Nucleus accumbens (tissue), 56 donors: ENCODE measurements around the gene EIF5A.

Source experiments
- DNase-seq, 56 donors: peaks; one replicate each; lab custom pipeline; 2025; lab: John Stamatoyannopoulos, UW

EIF5A gene

GRCh38 chr17:7311110-7311705, 3.8 kb downstream of the EIF5A start:
- no peak for DNase-seq

DNA sequence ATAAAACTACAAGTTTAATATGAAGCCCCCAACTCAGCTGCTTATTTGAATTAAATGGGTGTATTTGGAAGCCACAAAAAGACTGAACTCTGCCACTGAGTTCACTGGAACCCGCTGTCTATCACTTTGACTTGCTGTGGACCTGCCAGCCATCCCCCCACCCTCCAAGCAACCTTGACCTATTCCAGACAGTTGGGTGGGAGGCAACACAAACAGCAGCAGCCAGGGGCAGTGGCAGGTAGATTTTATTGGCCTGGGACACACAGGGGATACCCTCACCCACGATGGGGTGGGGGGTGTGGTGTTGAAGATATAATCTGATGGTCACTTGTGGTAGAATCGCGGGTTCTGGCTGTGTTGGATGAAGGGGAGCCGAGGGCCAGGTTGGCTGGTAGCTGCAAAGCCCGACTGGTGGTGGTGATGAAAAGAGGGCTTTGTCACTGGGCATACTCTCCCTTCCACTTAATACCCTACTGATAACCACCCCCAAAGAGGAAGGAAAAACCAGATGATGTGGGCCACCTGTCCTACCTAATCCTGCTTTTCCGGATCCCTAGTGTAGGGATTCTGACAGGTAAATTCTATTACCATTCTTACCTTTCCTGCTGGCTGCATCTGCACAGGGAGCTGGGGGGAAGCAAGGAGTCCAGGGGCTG, 5.1 kb downstream of the EIF5A start:
- DNase-seq: no peak

DNA sequence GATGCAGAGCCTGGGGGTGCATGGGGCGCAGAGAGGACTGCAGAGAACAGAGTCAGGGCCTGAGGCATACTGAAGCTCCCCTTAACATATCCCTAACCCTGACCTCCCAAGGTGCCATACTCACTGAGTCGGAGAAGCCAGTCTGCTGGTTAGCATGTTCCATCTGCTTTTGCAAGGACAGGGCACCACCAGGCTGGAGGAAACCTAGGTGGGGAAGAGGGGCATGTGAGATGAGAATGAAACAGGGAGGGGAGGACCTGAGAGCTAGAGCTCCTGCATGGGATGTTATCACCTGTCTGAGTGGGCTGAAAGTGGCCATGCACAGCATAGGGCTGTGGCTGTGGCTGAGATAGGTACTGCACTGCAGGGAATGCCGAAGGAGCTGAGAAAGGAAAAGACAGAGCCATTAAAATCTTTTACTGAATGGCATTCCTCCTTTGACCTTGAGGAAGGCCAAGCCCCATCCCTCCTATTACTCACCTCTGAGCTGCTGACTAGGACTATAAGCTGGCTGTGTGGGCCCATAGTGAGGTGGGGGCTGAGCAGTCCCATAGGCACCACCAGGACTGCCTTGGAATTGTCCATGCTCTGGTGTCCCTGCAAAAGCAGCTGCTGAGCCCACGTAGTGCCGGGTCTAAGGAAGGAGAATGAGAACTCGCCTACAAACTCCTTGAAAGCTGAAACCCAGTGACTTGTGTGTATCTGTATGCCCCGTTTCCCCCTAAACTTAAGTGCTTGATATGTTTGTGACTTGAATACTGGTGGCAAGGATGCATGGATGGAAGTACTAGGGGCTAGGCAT, 5.9 kb downstream of the EIF5A start:
- no peak for DNase-seq

DNA sequence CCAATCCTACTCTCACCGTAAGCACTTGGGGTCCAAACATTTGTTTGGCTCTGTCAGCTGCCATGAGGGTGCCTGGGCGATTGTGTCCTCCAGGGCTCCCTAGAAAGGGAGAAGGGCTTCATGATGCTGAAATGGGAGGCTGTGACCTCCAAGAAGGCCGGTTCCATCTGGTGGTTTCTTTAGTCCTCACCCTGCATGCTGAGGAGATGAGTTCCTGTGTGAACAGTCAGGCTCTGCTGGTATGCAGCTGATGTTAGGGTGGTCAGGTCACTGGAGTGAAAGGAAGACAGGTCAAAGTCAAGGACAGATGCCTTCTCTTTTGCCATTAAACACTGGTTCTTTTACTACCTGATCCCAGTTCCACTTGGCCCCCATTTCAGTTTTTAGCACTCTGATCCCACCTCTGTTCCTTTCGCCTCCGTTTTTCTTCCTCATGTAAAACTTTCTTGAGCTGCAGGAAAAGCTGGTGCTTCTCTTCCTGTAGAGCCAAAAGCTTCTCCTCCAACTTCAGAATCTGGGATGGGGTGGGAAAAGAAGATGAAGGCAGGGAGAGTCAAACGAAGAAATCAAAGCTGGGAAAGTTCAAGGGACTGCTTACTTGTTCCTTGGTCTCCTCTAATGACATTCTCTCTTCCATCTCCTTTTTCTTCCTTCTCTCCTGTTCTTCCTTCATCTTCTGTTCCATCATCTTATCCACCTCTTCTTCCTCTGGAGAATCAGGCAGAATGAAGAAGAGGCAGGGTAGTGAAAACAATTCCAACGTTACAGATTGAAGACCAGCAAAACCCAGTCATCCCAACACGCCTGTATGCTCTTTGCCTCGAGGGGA, 6.7 kb downstream of the EIF5A start:
- no peak for DNase-seq

DNA sequence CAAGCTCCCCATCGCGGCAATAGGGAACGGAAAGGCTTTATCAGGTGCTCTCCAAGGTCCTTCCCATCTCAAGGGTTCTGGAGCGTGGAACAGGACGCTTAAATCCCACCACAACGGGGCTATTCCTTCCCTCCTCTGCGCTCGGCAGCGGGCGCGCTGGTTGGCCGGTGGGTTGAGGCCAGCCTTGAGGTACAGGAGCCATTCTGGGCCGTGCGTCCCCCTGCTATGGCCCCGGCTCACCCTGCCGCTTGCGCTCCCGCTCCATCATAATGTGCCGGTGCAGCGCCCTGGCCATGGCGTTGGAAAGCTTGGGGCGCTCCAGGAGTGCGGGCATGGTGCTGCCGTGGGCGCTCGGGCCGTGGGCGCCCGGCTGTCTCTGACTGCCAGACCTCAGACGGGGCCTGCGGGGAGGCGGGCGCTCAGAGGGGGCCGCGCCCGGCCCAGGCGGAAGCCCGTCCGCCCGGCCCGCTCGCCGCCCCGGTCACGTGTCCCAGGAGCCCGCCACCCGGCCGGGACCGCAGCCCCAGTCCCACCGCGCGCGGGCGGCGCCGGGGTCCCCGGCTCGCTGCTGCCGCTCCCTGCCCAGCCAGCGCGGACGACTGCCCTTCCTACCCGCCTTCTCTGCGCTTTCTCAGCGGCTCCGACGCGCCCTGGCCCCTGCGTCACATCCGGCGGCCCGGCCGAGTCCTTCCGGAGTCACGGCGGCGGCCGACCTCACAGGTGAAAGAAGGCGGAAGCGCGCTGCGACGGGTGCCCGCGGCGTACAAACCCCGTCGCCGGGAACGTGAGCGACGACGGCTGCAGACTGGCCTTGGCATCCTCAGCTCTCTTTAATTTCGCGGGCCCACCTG, 7.5 kb downstream of the EIF5A start, which contains the start of gene GPS2:
TSS of gene GPS2 (minus strand) at position 642 of the 851 bp plus-strand sequence. CDS start at position 334, 308 bp downstream.
- peak in 55 of 56 donors; percentile 55 to 95 (median 83) for DNase-seq

- peak in 12 of 56 donors; percentile 4 to 45 (median 24) for DNase-seq
These were observed 8.3 kb downstream of the EIF5A start for GRCh38 chr17:7315570-7316235.

DNA sequence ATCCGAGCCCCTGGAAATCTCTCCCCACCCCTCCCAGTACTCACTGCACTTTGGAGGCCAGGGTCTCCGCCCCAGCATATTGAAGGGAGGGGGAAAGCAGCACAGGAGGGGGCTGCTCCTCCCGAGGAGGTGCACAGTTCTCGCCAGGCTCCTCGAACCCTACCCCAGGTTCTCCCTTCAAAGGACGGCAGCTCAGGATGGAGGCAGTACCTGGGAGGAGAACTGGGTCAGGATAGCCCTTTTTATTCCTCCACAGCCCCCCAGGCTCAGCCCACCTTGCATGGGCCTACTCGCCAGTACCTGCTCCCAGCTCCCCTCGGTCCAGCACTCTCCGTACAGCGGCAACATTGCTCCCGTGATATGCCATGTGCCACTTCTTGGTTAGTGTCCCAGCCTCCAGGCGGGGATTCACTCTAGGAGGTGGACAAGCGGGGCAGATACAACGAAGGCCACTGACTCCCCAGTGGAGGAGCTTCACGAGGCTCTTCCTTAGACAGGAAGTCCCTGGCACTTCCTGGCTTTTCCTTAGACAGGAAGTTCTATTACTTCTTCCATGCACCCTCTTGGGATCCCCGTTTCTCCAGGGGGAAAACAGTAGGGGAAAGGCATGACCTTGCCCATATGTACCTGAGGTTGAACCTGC, 9.9 kb downstream of the EIF5A start:
- DNase-seq: no peak

- DNase-seq: no peak
These were observed 10.9 kb downstream of the EIF5A start for GRCh38 chr17:7318121-7318860.

GRCh38 chr17:7321466-7321865, 14.0 kb downstream of the EIF5A start:
- no peak for DNase-seq

DNA sequence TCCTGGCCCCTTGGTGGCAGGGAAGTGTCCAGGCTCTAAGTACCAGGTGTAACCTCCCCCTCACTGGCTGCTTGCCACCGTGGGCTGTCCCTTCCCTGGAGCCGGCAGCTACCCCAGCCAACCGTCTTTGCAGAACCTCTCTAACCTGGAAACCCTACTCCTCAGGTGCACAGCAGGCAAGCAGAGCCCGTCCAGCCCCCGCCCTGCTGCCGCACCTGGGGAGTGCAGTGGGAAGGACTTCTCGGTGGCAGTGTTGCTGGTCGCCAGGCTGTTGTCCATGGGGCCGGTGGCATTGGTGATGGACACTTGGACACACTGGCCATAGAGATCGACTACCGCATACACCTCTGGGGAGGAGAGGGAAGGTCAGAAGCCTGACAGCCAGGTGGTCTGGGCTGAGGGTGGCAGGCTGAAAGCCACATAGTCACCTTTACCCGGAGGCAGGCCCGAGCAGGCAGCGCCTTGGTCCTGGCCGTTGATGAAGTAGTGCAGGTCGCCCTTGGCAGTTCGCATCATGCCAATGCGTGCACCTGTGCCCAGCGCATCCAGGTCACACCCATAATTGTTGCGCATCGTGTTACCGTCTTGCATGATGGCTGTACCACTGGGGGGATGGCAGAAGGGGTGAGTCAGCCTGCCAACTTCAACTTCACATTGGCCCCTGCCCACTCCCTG, 15.2 kb downstream of the EIF5A start:
- DNase-seq: no peak

DNA sequence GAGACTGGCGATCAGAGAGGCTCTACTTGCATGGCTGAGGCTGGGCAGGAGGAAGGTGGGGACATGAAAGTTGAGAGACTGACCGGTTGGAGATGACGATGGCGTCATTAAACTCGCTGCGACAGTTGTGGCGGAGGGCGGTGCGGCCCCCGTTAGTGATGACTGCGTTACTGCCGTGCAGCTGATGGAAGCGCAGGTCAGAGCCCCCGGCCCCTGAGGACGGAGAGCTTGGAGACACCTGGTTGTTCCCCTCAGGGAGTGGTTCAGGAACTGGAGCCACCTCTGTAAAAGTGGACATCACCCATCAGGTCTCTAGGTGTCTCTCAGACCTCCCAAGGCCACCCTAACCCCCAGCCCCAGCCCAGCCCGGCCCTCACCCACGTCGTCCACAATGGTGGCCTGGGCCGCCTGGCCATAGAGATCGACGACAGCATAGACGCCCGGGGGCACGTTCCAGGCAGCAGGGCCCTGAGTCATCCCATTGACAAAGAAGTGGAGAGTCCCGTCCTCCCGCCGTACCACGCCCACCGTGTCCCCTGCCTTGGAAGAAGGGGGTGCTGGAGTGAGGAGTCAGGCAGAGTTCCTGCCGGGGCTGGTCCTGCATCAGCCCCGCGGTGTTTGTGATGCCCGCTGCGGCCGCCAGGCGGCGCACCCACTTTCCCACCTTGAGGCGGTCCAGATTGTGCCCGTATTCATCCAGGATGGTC, 16.5 kb downstream of the EIF5A start:
- DNase-seq: peak in 6 of 56 donors; percentile 3 to 40 (median 16)

- no peak for DNase-seq
These were observed 17.0 kb downstream of the EIF5A start for GRCh38 chr17:7324438-7324779.

DNA sequence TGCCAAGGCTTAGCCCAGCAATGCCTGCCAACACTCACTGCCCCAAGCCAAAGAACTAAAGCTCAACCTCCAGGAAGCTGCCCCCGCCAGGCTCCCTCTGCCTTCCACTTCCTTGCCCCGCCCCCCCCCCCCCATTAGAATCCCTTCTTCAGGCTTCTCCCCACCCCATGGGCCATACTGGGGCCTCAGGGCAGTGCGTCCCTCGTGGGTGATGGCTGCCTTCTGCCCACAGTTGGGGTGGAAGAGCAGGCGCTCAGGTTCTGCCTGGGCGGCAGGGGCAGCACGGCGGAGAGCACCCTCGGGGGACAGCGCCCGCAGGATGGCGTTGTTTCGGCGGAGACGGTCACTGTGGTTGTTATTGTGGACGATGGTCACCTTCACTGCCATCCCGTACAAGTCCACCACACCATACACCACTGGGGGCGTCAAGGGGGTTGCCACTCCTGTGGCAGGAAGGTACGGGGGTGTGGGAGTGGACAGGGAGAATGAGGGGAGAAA, 17.7 kb downstream of the EIF5A start:
- DNase-seq: no peak

GRCh38 chr17:7326186-7326585, 18.8 kb downstream of the EIF5A start:
- no peak for DNase-seq

DNA sequence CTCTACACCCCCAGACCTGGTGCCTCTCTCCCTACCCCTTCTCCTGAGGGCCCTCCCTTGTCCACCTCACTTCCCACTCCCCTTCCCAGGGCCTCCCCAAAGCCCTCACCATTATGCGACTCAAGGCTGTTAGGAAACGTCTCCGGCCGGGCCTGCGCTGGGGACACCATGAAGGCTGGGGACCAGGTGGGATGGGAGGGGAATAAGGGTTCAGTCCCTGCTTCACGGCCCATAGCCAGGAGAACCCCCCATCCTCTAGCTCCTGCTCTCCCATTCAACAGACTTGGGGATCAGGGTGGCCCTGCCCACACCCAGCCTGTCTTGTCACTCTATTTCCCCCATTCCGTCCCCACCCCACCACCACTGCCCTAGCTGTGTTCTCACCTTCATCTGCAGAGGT, 19.6 kb downstream of the EIF5A start:
- DNase-seq: no peak

DNA sequence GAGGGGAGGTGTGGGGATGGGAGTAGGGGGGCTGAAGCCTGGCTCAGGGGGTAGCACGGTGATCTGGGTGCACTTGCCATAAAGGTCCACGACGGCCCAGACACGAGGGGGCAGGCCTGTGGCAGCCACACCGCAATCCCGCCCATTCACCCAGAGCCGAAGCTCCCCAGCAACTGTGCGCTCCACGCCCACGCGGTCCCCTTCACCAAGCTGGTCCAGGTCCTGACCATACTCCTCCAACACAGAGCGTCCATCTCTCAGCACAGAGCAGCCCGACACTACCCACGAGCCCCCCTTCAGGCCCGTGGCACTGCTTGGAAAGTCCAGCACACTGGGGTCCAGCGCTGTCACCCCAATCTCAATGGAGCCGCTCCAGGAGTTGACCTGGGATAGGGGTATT, 20.1 kb downstream of the EIF5A start:
- DNase-seq: no peak

- no peak for DNase-seq
These were observed 20.6 kb downstream of the EIF5A start for GRCh38 chr17:7328009-7328408.
